GM19467 (cell line): ENCODE results near the gene YOD1.

Experiments
- ATAC-seq: cut with Tn5 transposase; IDR thresholded peaks from one replicate; pipeline ENCODE4 v1.9.1; 2021; ENCODE audit warnings: mild to moderate bottlenecking, moderate library complexity; ENCODE audit not compliant: unreplicated experiment

YOD1 gene

DNA sequence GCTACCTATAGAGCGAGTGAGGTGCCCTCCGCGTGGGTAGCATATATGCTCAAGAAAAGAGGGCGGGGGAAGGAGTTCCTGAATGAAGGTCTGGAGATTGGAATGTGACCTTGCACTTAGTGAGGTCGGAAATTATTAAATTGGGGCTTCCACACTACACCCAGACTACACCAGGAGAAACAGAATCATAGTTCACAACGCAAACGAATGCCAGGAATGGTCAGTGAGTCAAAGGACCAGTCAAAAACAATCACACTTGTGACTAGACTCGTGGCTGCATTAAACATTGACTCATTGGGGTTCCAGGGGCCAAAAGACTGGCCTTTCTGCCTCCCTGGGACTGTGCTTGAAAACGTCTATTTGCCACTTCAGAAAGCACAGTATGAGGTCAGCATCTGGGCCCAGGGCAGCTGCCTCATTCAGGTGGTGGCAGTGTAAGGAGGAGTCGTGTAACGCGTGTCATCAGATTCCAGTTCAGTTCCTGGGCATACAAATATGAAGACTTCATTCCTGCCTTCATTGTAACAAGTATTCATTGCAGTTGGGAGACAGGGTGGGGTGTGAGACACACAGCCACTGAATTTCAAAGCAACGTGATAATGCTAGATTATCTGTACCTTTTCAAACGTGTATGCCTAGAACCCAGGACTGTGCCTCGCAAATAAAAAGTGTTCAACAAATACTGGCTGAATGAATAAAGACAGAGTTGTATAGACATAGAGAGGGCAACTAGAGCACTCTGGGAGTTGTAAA is at the start of gene YOD1:
Gene YOD1, minus strand, starts transcription at position 18 of the 753 bp plus-strand sequence. CDS start 178 bp downstream, outside the sequence.
- no peak for ATAC-seq

DNA sequence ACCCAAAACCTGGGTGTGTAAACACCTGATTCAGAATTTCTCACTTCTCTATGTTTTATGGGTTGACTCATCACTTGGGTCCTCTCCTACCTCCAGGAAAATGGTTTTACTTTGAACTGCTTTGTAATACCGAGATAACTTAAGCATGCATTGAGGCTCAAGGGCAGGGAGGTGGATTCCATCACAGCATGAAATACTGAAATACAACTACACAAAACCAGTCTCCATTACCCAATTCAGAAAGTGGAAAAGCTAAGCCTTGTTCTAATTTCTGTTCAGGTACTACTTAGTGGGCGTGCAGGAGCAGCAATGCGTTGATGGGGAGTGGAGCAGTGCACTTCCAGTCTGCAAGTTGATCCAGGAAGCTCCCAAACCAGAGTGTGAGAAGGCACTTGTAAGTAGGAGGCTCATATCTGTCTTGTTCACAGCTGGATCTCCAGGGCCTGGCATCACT is 46.9 kb upstream of the YOD1 start:
- ATAC-seq, result no peak

- ATAC-seq, result no peak
Observed at GRCh38 chr1:207093944-207094343, 42.9 kb upstream of the YOD1 start.

DNA sequence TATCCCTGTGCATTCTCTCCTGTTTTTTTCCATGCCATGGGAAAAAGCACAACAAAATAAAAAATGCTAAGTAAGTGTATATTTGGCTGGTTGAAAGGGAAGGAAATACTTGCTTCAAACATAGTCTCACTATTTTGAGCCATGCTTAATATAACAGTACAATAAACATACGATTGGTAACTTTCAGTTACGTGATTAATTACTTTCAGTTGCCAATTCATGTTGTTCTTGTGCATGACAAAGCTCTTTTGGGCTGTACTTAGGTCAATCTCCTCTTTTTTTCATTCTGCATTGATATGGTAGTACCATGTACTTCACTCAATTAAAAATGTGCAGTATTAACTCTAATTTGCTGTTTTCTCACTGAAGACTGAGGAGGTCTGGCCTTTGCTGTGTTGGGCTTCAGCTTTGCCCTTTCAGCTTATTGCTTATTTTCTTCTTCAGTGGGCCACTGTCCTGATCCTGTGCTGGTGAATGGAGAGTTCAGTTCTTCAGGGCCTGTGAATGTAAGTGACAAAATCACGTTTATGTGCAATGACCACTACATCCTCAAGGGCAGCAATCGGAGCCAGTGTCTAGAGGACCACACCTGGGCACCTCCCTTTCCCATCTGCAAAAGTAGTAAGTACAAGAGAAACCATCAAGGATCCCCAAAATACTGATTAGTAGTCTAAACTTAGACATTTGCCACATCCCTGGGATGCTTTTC is 40.3 kb upstream of the YOD1 start:
- ATAC-seq, result no peak

DNA sequence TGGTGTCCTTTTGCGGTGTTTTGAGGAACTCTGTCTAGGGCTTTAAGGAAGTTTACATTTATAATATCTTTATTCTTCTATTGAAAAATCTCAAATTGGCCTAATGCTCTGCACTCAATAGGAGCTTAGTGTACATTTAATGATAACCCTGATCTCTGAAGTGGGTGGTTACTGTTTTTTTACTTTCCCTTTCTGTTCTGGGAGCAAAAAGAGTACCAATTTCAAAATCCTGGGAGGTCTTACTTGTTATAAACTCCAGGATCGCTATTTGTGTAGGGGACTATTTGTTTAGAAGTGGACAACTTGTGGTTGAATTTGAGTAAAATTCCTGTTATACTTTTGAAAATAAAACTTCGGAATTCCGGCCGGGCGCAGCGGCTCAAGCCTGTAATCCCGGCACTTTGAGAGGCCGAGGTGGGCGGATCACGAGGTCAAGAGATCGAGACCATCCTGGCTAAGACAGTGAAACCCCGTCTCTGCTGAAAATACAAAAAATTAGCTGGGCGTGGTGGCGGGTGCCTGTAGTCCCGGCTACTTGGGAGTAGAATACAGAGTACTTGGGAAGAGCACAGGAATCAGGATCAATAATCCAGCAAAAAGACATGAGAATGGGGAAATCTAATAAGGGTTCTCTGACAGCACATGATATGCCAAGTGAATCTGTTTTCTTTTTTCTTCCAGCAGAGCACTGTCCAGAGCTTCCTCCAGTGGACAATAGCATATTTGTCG is 38.8 kb upstream of the YOD1 start:
- ATAC-seq, result no peak

GRCh38 chr1:207088701-207089626 is 38.0 kb upstream of the YOD1 start, which contains the start of gene C4BPB:
Gene C4BPB, plus strand, starts transcription at chr1:207088860. Its CDS starts 672 bp downstream, at chr1:207089532.
- no peak for ATAC-seq

DNA sequence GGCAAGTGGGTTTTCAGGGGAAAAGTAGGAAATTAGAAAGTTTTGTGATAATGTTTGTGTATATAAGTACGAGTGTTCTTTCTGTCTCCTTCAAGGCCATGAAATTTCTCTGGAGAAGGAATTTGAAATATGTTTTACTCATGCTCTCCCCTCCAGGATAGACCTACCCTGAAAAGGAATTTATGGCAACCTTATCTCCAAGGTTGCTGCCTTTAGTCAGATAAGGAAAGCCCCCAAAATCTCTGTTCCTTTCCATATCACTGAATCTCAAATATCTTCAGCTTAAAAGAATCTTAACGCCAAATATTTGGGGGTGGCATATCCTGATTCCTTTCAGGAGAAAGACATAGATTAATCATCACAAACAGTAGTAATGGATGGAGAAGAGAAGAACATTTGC is 37.2 kb upstream of the YOD1 start:
- ATAC-seq, result no peak

- ATAC-seq, result no peak
Observed at GRCh38 chr1:207085887-207086286, 34.9 kb upstream of the YOD1 start.

GRCh38 chr1:207084701-207085180 is 33.7 kb upstream of the YOD1 start:
- no peak for ATAC-seq

- no peak for ATAC-seq
Observed at GRCh38 chr1:207084232-207084631, 33.2 kb upstream of the YOD1 start.

GRCh38 chr1:207081806-207082205 is 30.8 kb upstream of the YOD1 start:
- ATAC-seq, result no peak

DNA sequence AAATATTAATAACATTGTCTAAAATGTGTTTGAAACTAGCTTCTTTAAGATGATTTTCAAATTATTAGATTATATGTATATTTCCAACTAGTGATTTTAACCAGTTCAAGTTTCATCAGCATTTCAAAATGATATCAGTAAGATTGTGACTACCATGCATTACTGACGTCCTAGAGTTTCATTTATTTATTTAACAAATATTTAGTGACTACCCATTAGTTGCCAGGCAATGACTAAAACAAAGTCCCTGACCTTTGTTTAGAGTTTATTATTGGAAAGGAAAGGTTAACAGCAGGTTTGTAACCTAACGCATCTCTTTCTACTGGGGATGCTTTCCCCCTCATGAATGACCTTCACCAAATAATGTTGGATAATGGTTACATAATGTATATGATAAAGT is 30.1 kb upstream of the YOD1 start:
- ATAC-seq, result no peak

DNA sequence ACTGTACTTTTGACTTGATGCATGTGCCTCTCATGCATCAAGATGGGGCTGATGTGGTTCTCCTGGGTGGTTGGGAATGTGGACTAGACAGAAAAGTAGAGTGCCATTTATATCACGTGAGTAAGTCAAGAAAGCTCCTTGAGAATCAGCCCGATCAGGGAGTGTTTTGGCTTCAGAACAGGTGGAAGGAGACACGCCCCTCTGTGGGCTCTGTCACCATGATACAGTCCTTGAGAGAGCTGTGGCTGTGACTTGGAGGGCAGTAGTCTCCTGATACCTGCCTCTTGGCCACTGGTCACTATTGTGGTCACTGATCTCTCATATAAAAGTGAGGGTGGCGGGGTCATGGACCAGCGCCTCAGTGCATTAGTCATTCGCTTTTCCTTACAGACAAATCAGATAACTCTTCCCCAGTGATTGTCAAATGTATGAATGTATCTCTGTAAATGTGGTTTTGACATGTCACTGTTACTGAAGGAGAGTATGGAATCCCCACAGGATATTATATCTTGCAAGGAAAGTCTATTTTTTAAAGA is 28.8 kb upstream of the YOD1 start:
- ATAC-seq, result no peak

DNA sequence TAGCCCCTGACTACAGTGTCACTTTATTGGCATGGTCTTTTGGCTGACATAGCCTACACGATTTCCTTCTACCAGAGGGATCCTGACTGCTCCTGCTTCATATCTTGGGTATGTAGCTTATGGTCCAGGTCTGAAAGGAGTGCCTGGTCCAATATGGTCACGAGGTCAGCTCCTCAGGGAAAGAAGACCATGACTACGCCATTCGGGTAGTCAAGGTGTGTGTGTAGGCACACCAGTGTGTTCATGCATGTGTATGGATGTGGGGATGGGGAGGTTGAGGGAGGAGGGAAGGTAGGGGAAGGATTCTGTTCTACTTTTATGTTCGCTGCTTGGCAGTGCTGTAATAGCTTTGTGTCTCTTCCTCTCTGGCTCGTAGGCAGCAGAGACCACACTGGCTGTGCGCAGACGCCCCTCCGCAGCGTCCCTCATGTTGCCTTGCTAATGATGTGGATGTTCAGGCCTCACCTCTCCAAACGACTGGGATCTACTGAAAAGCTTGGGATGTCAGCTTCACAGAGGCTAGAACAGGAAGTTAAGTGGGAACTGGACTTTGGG is 27.6 kb upstream of the YOD1 start:
- ATAC-seq, result no peak

DNA sequence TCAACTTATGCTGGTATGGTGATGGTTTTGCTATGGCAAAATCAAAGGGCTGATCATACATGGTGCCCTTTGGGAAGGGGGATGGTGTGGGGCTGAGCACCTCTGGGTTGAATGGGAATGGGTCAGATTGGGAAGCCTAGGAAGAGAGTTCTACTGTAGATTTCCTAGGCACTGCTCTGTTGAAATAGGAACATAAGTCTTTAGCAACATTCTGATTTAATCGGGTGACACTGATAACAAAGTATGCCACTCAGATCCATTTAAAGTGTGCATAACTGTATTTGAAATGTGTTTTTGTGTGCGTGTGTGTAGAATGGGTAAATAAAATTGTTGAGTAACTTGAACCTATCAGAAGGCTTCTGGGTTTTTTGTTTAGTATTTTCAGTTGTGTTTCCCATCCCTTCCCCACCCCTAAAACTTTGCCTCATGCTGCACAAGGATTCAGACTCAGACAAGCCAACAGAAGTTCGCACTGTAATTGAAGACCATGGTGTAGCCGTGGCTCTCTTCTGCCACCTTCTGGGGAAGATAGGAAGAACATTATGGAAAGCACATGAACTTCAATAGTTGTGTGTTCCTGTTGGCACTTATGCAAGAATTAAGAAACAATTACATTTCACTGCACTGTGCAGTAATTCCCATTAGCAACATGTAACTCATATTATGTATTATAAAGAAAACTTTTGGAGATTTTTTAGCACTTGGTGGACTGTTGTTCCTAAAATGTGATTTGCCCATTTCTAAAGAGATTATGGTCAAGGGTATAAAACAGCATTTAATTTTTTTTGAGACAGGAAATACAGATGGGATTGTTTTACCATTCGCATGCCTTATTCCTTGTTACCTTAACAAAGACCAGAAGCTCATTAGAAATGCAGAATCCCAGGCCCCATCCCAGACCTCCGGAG is 26.7 kb upstream of the YOD1 start:
- no peak for ATAC-seq

- ATAC-seq, result no peak
Observed at GRCh38 chr1:207077012-207077411, 26.0 kb upstream of the YOD1 start.

- no peak for ATAC-seq
Observed at GRCh38 chr1:207076181-207076955, 25.4 kb upstream of the YOD1 start.
